Stimulated activated naive CD8-positive, alpha-beta T cell treated with anti-CD3 and anti-CD28 coated beads, Interleukin-15, amount 100 ng/mL, for 72 hours (primary cell): ENCODE measurements around the gene CTBP2.
A peak's percentile ranks its signal among the peaks of the same experiment; 100 is the strongest.

ENCODE experiments used
- ATAC-seq: fragments of 150-1000 bp; cut with Tn5 transposase; 2 replicates; pipeline ENCODE4 v1.10.0; 2021; ENCODE audit warnings: mild to moderate bottlenecking, moderate library complexity
- DNase-seq, 2 donors: peaks; one replicate each; pipeline ENCODE4 v3.0.0; 2021 to 2022
- H3K27ac Mint-ChIP-seq, 2 donors: one replicate each; pipeline ENCODE4 v1.8.0; 2022; ENCODE audit warnings: mild to moderate bottlenecking in 2 of 2, mixed read lengths in 2 of 2, moderate library complexity in 2 of 2
- H3K27me3 Mint-ChIP-seq: one replicate; pipeline ENCODE4 v1.8.0; 2022; ENCODE audit warnings: mixed read lengths
- H3K4me1 Mint-ChIP-seq: one replicate; pipeline ENCODE4 v1.8.0; 2022; ENCODE audit warnings: mild to moderate bottlenecking, mixed read lengths
- H3K4me3 Mint-ChIP-seq, 2 donors: one replicate each; pipeline ENCODE4 v1.8.0; 2022; ENCODE audit warnings: mild to moderate bottlenecking in 2 of 2, mixed read lengths in 2 of 2, moderate library complexity in 1 of 2
- H3K9me3 Mint-ChIP-seq, 2 donors: one replicate each; pipeline ENCODE4 v1.8.0; 2022; ENCODE audit warnings: mixed read lengths in 2 of 2

Gene CTBP2

GRCh38 chr10:125003146-125003900 lies 157.0 kb downstream of the CTBP2 start:
- H3K9me3 Mint-ChIP-seq, result no peaks in the 10 kb centered on the region
- ATAC-seq, result peak; percentile 17

GRCh38 chr10:125002423-125003145 lies 157.8 kb downstream of the CTBP2 start:
- peaks cover 9% of the 10 kb centered on the region for H3K4me1 Mint-ChIP-seq
- no peak for ATAC-seq
- peak overlapping the region in 1 of 2 donors; percentile 33 for H3K27ac Mint-ChIP-seq
- H3K4me3 Mint-ChIP-seq, result no peak overlapping the region
- H3K9me3 Mint-ChIP-seq, result no peaks in the 10 kb centered on the region
- peaks cover 7% of the 10 kb centered on the region for H3K27me3 Mint-ChIP-seq
- peak in 1 of 2 donors; percentile 2 for DNase-seq

More at GRCh38 chr10:125003146-125003900, 157.0 kb downstream of the CTBP2 start:
- no peak overlapping the region for H3K27ac Mint-ChIP-seq
- peak in 1 of 2 donors; percentile 7 for DNase-seq
- peaks cover 9% of the 10 kb centered on the region for H3K4me1 Mint-ChIP-seq
- no peak overlapping the region for H3K4me3 Mint-ChIP-seq
- peaks cover 7% of the 10 kb centered on the region for H3K27me3 Mint-ChIP-seq

GRCh38 chr10:125002047-125002422 lies 158.3 kb downstream of the CTBP2 start:
- Mint-ChIP-seq H3K4me1 (peaks cover 9% of the 10 kb centered on the region), H3K27me3 (peaks cover 7% of the 10 kb centered on the region), H3K27ac (no peak overlapping the region), H3K4me3 (no peak overlapping the region), H3K9me3 (no peaks in the 10 kb centered on the region)
- ATAC-seq (no peak), DNase-seq (peak in 1 of 2 donors; percentile 6)

GRCh38 chr10:125001313-125002046 lies 158.9 kb downstream of the CTBP2 start:
- no peak overlapping the region for H3K4me3 Mint-ChIP-seq
- DNase-seq, result peak in 1 of 2 donors; percentile 5
- peaks cover 9% of the 10 kb centered on the region for H3K4me1 Mint-ChIP-seq
- peak; percentile 12 for ATAC-seq
- peaks cover 7% of the 10 kb centered on the region for H3K27me3 Mint-ChIP-seq
- H3K27ac Mint-ChIP-seq, result no peak overlapping the region
- no peaks in the 10 kb centered on the region for H3K9me3 Mint-ChIP-seq

- Mint-ChIP-seq H3K4me1 (peaks cover 9% of the 10 kb centered on the region), H3K4me3 (no peak overlapping the region), H3K27ac (no peak overlapping the region), H3K27me3 (peaks cover 7% of the 10 kb centered on the region), H3K9me3 (no peaks in the 10 kb centered on the region)
- peak in 1 of 2 donors; percentile 8 for DNase-seq
- no peak for ATAC-seq
Measured at GRCh38 chr10:125000366-125001312, 159.7 kb downstream of the CTBP2 start.

GRCh38 chr10:124999433-125000365 lies 160.7 kb downstream of the CTBP2 start:
- no peak overlapping the region for H3K4me3 Mint-ChIP-seq
- H3K9me3 Mint-ChIP-seq, result no peaks in the 10 kb centered on the region
- ATAC-seq (no peak), DNase-seq (peak in 1 of 2 donors; percentile 5)
- H3K27ac Mint-ChIP-seq, result no peak overlapping the region
- peaks cover 9% of the 10 kb centered on the region for H3K4me1 Mint-ChIP-seq
- H3K27me3 Mint-ChIP-seq, result peaks cover 7% of the 10 kb centered on the region

GRCh38 chr10:124998624-124999291 lies 161.6 kb downstream of the CTBP2 start:
- Mint-ChIP-seq H3K9me3 (no peaks in the 10 kb centered on the region), H3K27ac (no peak overlapping the region), H3K4me1 (peaks cover 9% of the 10 kb centered on the region), H3K27me3 (peaks cover 7% of the 10 kb centered on the region), H3K4me3 (no peak overlapping the region)
- ATAC-seq (no peak), DNase-seq (peak in 1 of 2 donors; percentile 6)

GRCh38 chr10:124997771-124998623 lies 162.4 kb downstream of the CTBP2 start:
- peak; percentile 15 for ATAC-seq
- Mint-ChIP-seq H3K9me3 (no peaks in the 10 kb centered on the region), H3K4me1 (peaks cover 9% of the 10 kb centered on the region), H3K4me3 (no peak overlapping the region), H3K27me3 (peaks cover 4% of the 10 kb centered on the region), H3K27ac (no peak overlapping the region)
- peak in 1 of 2 donors; percentile 6 for DNase-seq

GRCh38 chr10:124997306-124997705 lies 163.1 kb downstream of the CTBP2 start:
- Mint-ChIP-seq H3K27me3 (no peaks in the 10 kb centered on the region), H3K4me1 (peaks cover 9% of the 10 kb centered on the region), H3K9me3 (no peaks in the 10 kb centered on the region), H3K4me3 (no peak overlapping the region), H3K27ac (no peak overlapping the region)
- ATAC-seq (peak; percentile 1), DNase-seq (no peak)

- no peak overlapping the region for H3K4me3 Mint-ChIP-seq
- no peaks in the 10 kb centered on the region for H3K27me3 Mint-ChIP-seq
- H3K27ac Mint-ChIP-seq, result no peak overlapping the region
- peaks cover 9% of the 10 kb centered on the region for H3K4me1 Mint-ChIP-seq
- H3K9me3 Mint-ChIP-seq, result no peaks in the 10 kb centered on the region
- DNase-seq, result no peak
- ATAC-seq, result no peak
Measured at GRCh38 chr10:124996854-124997215, 163.5 kb downstream of the CTBP2 start.

- no peak overlapping the region for H3K27ac Mint-ChIP-seq
- no peak overlapping the region for H3K4me3 Mint-ChIP-seq
- no peak for ATAC-seq
- no peak for DNase-seq
- H3K27me3 Mint-ChIP-seq, result no peaks in the 10 kb centered on the region
- peaks cover 9% of the 10 kb centered on the region for H3K4me1 Mint-ChIP-seq
- no peaks in the 10 kb centered on the region for H3K9me3 Mint-ChIP-seq
Measured at GRCh38 chr10:124996127-124996853, 164.1 kb downstream of the CTBP2 start.

GRCh38 chr10:124995605-124996004 lies 164.8 kb downstream of the CTBP2 start:
- DNase-seq, result no peak
- H3K4me3 Mint-ChIP-seq, result no peak overlapping the region
- H3K27me3 Mint-ChIP-seq, result no peaks in the 10 kb centered on the region
- H3K27ac Mint-ChIP-seq, result no peak overlapping the region
- H3K9me3 Mint-ChIP-seq, result no peaks in the 10 kb centered on the region
- H3K4me1 Mint-ChIP-seq, result peaks cover 9% of the 10 kb centered on the region
- no peak for ATAC-seq
